Colonic mucosa (tissue), 4 donors: ENCODE data around the gene GJA1. TPM values are rescaled to one million over a fixed set of nuclear protein-coding genes. Genes with fewer than 3 reads are reported as not detected.

Experiments used
- DNase-seq: peaks from one replicate; pipeline ENCODE4 v3.0.0-alpha.2; 2020
- H3K27ac ChIP-seq: fragments of 200-600 bp; one replicate; pipeline ENCODE4 v1.8.0; 2021
- H3K27me3 ChIP-seq: fragments of 200-600 bp; one replicate; pipeline ENCODE4 v1.8.0; 2021
- H3K36me3 ChIP-seq: fragments of 200-600 bp; one replicate; pipeline ENCODE4 v1.8.0; 2021
- H3K4me1 ChIP-seq: fragments of 200-600 bp; one replicate; pipeline ENCODE4 v1.8.0; 2021; ENCODE audit warnings: mild to moderate bottlenecking
- H3K4me3 ChIP-seq: fragments of 200-600 bp; one replicate; pipeline ENCODE4 v1.8.0; 2021
- H3K9ac ChIP-seq, 2 donors: one replicate each; pipeline ENCODE4 v1.7.0; 2013; ENCODE audit warnings: control low read depth in 2 of 2, low read depth in 2 of 2, low read length in 2 of 2
- H3K9me3 ChIP-seq: fragments of 200-600 bp; one replicate; pipeline ENCODE4 v1.8.0; 2021
- intact Hi-C: fragments of 100-400 bp; cut with DNase I; formaldehyde crosslinking; loops from one replicate; pipeline ENCODE4 v1.14.1; 2022
- total RNA-seq, 2 donors: library from RNA; stranded (reverse); fragmentation: NEBNext Ultra II Directional in 1 of 2; extraction: Animal tissue kit (Norgen Biotek cat#: 25700) in 1 of 2; gene quantifications; one replicate each; pipeline ENCODE4 v1.2.1, GENCODE V29; 2021
- TF ChIP-seq, protein P1 (sequence below): fragments of 200-600 bp; IDR thresholded peaks from one replicate; pipeline ENCODE4 v1.8.0; 2022; ENCODE audit warnings: antibody characterized with exemption, mild to moderate bottlenecking
- donor health status: healthy.
- donor health status: DM: no; HTN: no; CAD: no.
- donor health status: DM: no; HTN: no; CAD: no.

Gene GJA1
- total RNA-seq, 2 donors from 2014 or later: 8.2 to 13.7 TPM

- no peak overlapping the region for H3K4me3 ChIP-seq
- TF ChIP-seq, protein P1, sequence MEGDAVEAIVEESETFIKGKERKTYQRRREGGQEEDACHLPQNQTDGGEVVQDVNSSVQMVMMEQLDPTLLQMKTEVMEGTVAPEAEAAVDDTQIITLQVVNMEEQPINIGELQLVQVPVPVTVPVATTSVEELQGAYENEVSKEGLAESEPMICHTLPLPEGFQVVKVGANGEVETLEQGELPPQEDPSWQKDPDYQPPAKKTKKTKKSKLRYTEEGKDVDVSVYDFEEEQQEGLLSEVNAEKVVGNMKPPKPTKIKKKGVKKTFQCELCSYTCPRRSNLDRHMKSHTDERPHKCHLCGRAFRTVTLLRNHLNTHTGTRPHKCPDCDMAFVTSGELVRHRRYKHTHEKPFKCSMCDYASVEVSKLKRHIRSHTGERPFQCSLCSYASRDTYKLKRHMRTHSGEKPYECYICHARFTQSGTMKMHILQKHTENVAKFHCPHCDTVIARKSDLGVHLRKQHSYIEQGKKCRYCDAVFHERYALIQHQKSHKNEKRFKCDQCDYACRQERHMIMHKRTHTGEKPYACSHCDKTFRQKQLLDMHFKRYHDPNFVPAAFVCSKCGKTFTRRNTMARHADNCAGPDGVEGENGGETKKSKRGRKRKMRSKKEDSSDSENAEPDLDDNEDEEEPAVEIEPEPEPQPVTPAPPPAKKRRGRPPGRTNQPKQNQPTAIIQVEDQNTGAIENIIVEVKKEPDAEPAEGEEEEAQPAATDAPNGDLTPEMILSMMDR: no peak
- no peaks in the 10 kb centered on the region for H3K36me3 ChIP-seq
- H3K27ac ChIP-seq: no peak overlapping the region
- no peak overlapping the region for H3K9ac ChIP-seq
- H3K9me3 ChIP-seq: no peaks in the 10 kb centered on the region
- no peak for DNase-seq
- H3K27me3 ChIP-seq: no peaks in the 10 kb centered on the region
- H3K4me1 ChIP-seq: no peaks in the 10 kb centered on the region
- intact Hi-C loops: no loop called here
These were observed 57.1 kb downstream of the GJA1 start for GRCh38 chr6:121492536-121492935.

- intact Hi-C loops: no loop called here
- Histone ChIP-seq H3K27ac (no peak overlapping the region), H3K36me3 (no peaks in the 10 kb centered on the region), H3K4me1 (no peaks in the 10 kb centered on the region), H3K27me3 (no peaks in the 10 kb centered on the region), H3K9ac (no peak overlapping the region), H3K9me3 (no peaks in the 10 kb centered on the region), H3K4me3 (no peak overlapping the region)
- no peak for DNase-seq
- TF ChIP-seq, protein P1: no peak
These were observed 62.5 kb downstream of the GJA1 start for GRCh38 chr6:121497970-121498375.

GRCh38 chr6:121498481-121499276 is 63.2 kb downstream of the GJA1 start:
- intact Hi-C loops: no loop called here
- H3K36me3 ChIP-seq: no peaks in the 10 kb centered on the region
- H3K27ac ChIP-seq: no peak overlapping the region
- H3K4me1 ChIP-seq: no peaks in the 10 kb centered on the region
- TF ChIP-seq, protein P1: no peak
- H3K9me3 ChIP-seq: no peaks in the 10 kb centered on the region
- DNase-seq: no peak
- no peaks in the 10 kb centered on the region for H3K27me3 ChIP-seq
- H3K9ac ChIP-seq: no peak overlapping the region
- no peak overlapping the region for H3K4me3 ChIP-seq

Other genes starting within 250 kb of the GJA1 start
- 1 to 10 TPM; 6.0 to 8.3 TPM for gene TBC1D32, start 101.2 kb upstream of the GJA1 start, total RNA-seq